ENCODE data around the gene PLD3. TPM values are rescaled to one million over a fixed set of nuclear protein-coding genes. Genes with fewer than 3 reads are reported as not detected.

PLD3 gene
- polyA plus RNA-seq, 3 donors from 2014 or later: 60.8 to 94.9 (median 63.7) TPM

DNA sequence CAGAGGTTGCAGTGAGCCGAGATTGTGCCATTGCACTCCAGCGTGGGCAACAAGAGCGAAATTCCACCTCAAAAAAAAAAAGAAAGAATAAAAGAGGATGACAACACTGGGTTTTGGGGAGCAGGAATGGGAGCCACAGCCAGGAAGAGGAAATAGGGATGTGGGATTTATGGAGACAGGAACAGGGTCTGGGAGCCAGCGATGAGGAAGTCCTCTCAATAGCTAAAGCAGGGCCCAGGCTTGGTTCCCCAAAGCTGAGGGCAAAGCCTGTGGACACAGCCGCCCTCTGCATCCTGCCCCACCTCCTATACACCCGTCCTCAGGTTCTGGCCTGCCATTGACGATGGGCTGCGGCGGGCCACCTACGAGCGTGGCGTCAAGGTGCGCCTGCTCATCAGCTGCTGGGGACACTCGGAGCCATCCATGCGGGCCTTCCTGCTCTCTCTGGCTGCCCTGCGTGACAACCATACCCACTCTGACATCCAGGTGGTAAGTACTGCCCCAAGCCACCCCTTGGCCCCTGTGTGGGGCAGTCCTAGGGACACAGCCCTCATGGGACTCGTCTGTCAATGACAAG, 27.9 kb downstream of the PLD3 start:
- peaks cover 0 to 2% (median 2%) of the 10 kb centered on the region in 3 donors for H3K27me3 Mint-ChIP-seq (ENCODE audit: low read depth in 3 of 3)
- peaks cover 0 to 2% (median 0%) of the 10 kb centered on the region in 6 donors for H3K9me3 Mint-ChIP-seq
- H3K27ac Mint-ChIP-seq: no peak overlapping the region
- no peak overlapping the region for H3K4me3 Mint-ChIP-seq
- no peak for DNase-seq
- H3K4me1 Mint-ChIP-seq: no peaks in the 10 kb centered on the region
- H3K36me3 Mint-ChIP-seq: peaks cover 0 to 17% (median 1%) of the 10 kb centered on the region in 3 donors

DNA sequence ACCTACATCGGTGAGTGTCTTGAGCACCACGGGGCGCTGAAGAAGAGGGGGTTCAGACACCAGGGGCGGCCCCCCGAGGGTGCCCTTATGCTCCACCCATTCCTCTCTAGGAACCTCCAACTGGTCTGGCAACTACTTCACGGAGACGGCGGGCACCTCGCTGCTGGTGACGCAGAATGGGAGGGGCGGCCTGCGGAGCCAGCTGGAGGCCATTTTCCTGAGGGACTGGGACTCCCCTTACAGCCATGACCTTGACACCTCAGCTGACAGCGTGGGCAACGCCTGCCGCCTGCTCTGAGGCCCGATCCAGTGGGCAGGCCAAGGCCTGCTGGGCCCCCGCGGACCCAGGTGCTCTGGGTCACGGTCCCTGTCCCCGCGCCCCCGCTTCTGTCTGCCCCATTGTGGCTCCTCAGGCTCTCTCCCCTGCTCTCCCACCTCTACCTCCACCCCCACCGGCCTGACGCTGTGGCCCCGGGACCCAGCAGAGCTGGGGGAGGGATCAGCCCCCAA, 29.4 kb downstream of the PLD3 start:
- no peak for DNase-seq
- no peaks in the 10 kb centered on the region for H3K4me1 Mint-ChIP-seq
- peaks cover 0 to 5% (median 2%) of the 10 kb centered on the region in 3 donors for H3K27me3 Mint-ChIP-seq (ENCODE audit: low read depth in 3 of 3)
- no peak overlapping the region for H3K27ac Mint-ChIP-seq
- H3K4me3 Mint-ChIP-seq: no peak overlapping the region
- peaks cover 0 to 2% (median 0%) of the 10 kb centered on the region in 6 donors for H3K9me3 Mint-ChIP-seq
- peaks cover 0 to 10% (median 3%) of the 10 kb centered on the region in 3 donors for H3K36me3 Mint-ChIP-seq

DNA sequence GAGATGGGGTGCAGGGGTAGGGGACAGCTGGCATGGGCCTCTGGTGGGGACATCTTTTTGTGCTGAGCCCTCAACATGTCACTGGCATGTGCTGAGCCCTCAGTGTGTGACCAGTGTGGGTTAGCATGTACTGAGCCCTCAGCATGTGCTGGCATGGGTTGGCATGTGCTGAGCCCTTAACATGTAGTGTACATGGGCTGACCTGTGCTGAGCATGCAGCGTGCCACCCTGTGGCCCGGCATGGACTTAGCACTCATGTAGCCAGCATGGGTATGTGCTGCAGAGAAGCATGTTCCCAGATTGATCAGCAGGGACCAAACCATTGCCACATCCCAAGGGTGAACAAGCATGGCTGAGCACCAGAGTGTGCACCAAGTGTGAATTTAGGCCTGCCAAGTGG, 30.0 kb downstream of the PLD3 start:
- Mint-ChIP-seq H3K4me3 (no peak overlapping the region), H3K36me3 (peaks cover 0 to 9% (median 3%) of the 10 kb centered on the region in 3 donors), H3K27me3 (ENCODE audit: low read depth in 3 of 3) (peaks cover 0 to 5% (median 2%) of the 10 kb centered on the region in 3 donors), H3K9me3 (peaks cover 0 to 2% (median 0%) of the 10 kb centered on the region in 6 donors), H3K27ac (peak overlapping the region in 1 of 6 donors; percentile 30), H3K4me1 (no peaks in the 10 kb centered on the region)
- no peak for DNase-seq

DNA sequence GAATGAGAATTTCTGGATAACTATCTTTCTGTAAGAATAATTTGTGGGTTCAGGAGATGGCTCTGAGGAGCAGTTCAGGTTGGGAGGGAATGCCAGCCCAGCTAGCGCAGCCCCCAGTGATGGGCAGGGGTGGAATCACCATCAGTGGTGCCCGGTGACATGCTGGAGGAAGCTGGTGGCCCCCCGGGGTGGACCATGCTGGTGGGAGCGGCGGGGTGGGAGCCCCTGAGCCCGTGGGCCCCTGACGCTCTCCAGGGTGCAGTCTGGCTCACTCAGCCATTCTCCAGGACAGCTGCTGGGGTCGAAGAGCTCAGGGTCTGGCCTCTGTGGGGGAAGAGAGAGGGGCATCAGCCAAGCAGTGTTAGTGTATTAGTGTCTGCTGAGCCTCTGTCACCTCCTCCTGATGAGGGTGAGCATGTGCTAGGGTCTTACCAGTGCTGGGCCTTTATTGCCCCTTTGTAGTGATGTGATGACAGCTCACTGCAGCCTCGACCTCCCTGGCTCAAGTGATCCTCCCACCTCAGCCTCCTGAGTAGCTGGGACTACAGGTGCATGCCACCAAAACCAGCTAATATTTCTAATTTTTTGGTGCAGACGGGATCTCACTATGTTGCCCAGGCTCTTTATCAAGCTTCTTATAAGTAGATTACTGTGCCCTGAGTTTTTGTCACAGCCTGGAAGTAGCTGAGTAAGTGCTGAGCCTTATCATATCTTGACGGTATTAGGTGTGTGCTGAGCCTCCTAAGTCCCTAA, 31.1 kb downstream of the PLD3 start:
- Mint-ChIP-seq H3K27me3 (ENCODE audit: low read depth in 3 of 3) (peaks cover 0 to 5% (median 2%) of the 10 kb centered on the region in 3 donors), H3K9me3 (peaks cover 0 to 2% (median 0%) of the 10 kb centered on the region in 6 donors), H3K4me1 (no peaks in the 10 kb centered on the region), H3K27ac (no peak overlapping the region), H3K4me3 (no peak overlapping the region), H3K36me3 (peaks cover 0 to 6% (median 3%) of the 10 kb centered on the region in 3 donors)
- DNase-seq: no peak

DNA sequence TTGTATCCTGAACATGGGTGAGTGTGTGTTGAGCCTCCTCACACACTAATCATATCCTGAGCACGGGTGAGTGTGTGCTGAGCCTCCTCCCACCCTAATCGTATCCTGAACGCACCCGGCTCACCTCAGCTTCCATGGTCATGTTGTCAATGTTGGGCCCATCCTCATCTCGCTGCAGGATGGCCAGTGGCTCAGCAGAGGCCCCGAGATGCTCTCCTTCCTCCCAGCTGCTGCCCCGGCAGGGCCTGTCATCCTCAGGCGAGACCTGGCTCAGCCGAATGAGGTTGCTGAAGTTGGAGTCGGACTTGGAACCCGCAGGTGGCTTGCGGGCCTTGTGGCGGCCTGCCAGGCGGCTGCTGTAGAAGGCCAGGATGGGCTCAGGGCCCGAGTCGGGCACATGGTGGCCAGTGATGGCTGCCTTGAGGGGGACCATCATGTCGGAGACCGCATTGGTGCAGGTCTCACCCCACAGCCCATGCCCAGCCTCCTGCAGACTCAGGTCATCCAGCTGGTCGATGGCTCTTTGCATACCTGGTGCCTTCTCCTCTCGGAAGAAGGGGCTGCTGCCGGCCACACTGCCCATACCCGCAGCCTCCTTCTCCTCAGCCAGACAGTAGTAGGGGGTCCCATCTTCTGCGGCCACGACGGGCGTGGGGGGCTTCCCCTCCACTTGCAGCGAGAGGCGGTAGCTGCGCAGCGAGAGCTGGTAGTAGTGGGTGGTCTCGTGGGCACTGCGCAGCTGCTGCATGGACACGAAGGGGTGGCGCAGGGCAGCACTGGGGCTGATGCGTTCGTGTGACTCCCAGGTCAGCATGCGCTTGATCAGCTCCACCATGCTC, 31.9 kb downstream of the PLD3 start:
- DNase-seq: no peak
- H3K9me3 Mint-ChIP-seq: peaks cover 0 to 2% (median 0%) of the 10 kb centered on the region in 6 donors
- no peak overlapping the region for H3K4me3 Mint-ChIP-seq
- peaks cover 0 to 4% (median 3%) of the 10 kb centered on the region in 3 donors for H3K36me3 Mint-ChIP-seq
- peaks cover 0 to 5% (median 0%) of the 10 kb centered on the region in 3 donors for H3K27me3 Mint-ChIP-seq (ENCODE audit: low read depth in 3 of 3)
- H3K4me1 Mint-ChIP-seq: no peaks in the 10 kb centered on the region
- H3K27ac Mint-ChIP-seq: no peak overlapping the region

DNA sequence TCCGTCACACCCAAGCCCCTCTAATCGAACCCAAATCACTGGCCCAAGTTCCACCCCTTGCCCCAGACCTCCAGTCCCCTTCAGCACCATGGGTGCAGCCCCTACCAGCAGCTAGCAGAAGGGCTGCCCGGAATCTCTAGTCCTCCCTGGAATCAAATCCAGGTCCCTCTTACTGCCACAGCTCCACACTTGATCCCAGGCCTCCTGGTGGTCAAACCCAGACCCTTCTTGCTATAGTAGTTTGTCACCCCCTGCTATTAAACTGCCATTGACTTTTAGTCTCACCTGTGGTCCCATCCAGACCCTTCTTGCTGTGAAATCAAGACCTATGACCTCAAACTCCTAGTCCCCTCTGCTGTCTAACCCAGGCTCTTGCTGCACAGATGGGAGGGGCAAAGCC, 32.8 kb downstream of the PLD3 start:
- H3K27ac Mint-ChIP-seq: no peak overlapping the region
- H3K4me3 Mint-ChIP-seq: no peak overlapping the region
- peaks cover 0 to 4% (median 3%) of the 10 kb centered on the region in 3 donors for H3K36me3 Mint-ChIP-seq
- DNase-seq: no peak
- no peaks in the 10 kb centered on the region for H3K9me3 Mint-ChIP-seq
- H3K4me1 Mint-ChIP-seq: no peaks in the 10 kb centered on the region
- peaks cover 0 to 5% (median 3%) of the 10 kb centered on the region in 3 donors for H3K27me3 Mint-ChIP-seq (ENCODE audit: low read depth in 3 of 3)

DNA sequence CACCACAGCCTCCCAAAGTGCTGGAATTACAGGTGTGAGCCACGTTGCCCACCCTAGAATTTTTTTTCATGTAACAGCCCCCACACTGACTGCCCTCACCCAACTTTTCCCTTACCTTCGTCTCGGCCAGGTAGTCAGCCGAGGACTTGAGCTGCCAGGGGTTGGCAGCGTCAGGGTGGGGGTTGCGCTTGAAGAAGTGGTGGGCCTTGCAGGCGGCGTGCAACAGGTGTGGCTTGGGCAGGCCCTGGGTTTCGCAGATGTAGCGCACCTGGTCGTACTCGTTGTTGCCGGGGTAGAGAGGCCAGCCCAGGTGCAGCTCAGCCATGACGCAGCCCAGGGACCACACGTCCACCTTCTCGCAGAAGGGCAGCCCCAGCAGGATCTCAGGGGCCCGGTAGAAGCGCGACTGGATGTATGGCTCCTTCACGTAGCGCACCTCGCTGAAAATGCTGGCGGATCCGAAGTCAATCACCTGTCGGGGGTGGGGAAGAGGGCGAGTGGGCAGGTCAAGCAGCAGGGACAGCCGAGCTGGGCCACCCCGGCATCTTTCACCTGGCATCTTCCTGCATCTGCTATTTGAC, 35.3 kb downstream of the PLD3 start:
- H3K27me3 Mint-ChIP-seq (ENCODE audit: low read depth in 3 of 3): peaks cover 0 to 9% (median 5%) of the 10 kb centered on the region in 3 donors
- no peak overlapping the region for H3K27ac Mint-ChIP-seq
- DNase-seq: no peak
- no peak overlapping the region for H3K4me3 Mint-ChIP-seq
- H3K9me3 Mint-ChIP-seq: no peaks in the 10 kb centered on the region
- no peaks in the 10 kb centered on the region for H3K4me1 Mint-ChIP-seq
- H3K36me3 Mint-ChIP-seq: peaks cover 0 to 3% (median 0%) of the 10 kb centered on the region in 3 donors

DNA sequence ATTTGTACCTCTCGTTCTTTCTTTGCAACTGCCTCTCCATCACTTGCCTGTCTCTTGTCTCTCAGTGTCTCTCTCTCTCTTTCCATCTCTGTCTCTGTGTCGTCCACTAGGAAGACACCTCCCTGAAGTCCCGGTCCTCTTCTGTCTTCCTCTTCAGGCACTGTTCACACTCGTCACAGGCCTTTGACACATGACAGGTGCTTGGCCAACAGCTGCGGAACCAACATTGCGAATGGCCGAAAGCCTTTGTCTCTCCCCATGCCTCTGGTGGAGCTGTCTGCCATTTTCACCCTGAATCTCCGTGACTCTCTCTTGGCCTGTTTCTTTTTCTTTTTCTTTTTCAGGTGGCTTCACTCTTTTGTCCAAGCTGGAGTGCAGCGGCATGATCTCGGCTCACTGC, 38.7 kb downstream of the PLD3 start:
- H3K9me3 Mint-ChIP-seq: no peaks in the 10 kb centered on the region
- no peaks in the 10 kb centered on the region for H3K36me3 Mint-ChIP-seq
- no peaks in the 10 kb centered on the region for H3K4me1 Mint-ChIP-seq
- H3K27ac Mint-ChIP-seq: peak overlapping the region in 1 of 6 donors; percentile 63
- H3K4me3 Mint-ChIP-seq: no peak overlapping the region
- no peak for DNase-seq
- H3K27me3 Mint-ChIP-seq (ENCODE audit: low read depth in 3 of 3): peaks cover 0 to 9% (median 5%) of the 10 kb centered on the region in 3 donors

DNA sequence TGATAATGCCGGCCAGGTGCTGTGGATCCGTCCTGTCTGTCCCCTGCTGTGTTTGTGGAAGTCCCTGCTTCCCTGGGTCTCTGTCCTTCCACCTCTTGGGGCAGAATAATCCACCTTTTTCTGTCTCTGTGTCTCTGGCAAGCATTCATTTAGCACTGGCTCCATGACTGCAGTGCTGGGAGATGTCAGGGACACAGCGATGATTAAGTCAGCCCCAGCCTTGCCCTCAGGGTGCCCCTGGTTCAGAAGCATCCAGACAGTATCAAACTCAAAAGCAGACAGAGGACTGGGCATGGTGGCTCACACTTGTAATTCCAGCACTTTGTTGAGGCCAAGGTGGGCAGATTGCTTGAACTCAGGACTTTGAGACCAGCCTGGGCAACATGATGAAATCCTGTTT, 40.0 kb downstream of the PLD3 start:
- no peak for DNase-seq
- no peaks in the 10 kb centered on the region for H3K4me1 Mint-ChIP-seq
- no peaks in the 10 kb centered on the region for H3K9me3 Mint-ChIP-seq
- H3K27ac Mint-ChIP-seq: no peak overlapping the region
- no peaks in the 10 kb centered on the region for H3K36me3 Mint-ChIP-seq
- H3K27me3 Mint-ChIP-seq (ENCODE audit: low read depth in 3 of 3): peaks cover 0 to 9% (median 2%) of the 10 kb centered on the region in 3 donors
- no peak overlapping the region for H3K4me3 Mint-ChIP-seq

DNA sequence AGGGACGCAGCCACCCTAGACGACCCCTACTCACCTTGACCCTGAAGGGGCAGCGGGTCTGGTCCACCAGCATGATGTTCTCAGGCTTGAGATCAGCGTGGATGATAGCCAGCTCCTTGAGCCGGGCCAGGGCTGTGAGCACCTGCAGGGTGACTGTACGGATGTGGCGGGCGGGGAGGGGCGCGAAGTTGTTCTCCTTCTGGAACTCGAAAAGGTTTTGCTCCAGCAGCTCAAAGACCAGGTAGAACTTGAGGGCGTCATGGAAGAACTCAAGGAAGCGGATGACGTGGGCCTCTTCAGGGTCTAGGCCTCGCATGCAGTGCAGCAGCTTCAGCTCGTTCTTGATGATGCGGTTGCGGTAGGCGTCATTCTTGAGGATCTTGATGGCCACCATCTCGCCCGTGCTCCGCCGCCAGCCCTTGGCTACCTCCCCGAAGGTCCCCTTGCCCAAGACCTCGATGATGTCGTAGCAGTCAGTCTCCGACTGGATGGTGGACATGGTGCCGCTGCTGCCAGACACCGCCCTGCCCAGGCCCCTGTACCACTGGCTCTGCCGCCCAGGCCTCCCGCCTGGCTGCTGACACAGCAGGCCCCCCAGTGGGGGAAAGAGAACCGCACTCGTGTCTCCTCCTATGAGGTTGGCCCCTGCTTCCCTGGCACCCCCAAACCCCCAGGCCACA, 41.0 kb downstream of the PLD3 start:
- H3K4me1 Mint-ChIP-seq: no peaks in the 10 kb centered on the region
- peaks cover 0 to 9% (median 3%) of the 10 kb centered on the region in 3 donors for H3K27me3 Mint-ChIP-seq (ENCODE audit: low read depth in 3 of 3)
- H3K9me3 Mint-ChIP-seq: no peaks in the 10 kb centered on the region
- no peak overlapping the region for H3K27ac Mint-ChIP-seq
- no peak for DNase-seq
- H3K4me3 Mint-ChIP-seq: no peak overlapping the region
- H3K36me3 Mint-ChIP-seq: no peaks in the 10 kb centered on the region

DNA sequence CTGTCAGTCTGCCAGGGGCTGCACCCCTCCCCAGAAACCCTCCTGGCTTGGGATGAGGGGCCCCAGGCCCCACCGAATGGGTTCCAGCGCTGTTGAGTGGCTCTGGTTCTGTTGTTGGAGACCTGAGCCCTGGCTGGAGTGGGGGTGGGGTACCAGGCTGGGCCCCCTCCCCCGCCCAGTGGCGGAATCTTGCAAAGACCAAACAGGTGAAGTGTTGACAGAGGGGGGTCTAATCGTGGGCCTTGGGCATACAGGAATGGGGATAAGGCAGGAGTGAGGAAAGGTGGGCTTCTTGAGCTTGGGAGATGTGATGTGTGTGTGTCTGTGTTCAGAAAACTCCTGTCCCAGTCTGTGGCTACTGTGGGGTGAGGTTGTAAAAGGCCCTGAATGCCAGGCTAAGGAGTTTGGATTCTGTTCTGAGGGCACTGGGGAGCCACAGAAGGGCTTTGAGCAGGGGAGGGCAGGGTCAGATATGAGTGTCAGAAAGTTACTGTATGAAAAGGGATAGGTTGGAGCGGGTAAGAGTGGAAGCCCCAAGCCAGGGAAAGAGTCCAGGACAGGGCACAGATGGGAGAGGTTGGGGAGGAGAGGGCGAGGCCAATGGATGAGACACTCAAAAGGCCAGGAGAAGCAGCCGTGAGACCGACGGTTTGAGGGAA, 41.7 kb downstream of the PLD3 start, which contains the start of gene HIPK4:
Gene HIPK4 (minus strand): TSS at position 98 of the 659 bp plus-strand sequence. CDS start 279 bp downstream, outside the sequence.
- H3K4me3 Mint-ChIP-seq: no peak within 1 kb of the TSS
- no peaks in the 10 kb centered on the region for H3K36me3 Mint-ChIP-seq

DNA sequence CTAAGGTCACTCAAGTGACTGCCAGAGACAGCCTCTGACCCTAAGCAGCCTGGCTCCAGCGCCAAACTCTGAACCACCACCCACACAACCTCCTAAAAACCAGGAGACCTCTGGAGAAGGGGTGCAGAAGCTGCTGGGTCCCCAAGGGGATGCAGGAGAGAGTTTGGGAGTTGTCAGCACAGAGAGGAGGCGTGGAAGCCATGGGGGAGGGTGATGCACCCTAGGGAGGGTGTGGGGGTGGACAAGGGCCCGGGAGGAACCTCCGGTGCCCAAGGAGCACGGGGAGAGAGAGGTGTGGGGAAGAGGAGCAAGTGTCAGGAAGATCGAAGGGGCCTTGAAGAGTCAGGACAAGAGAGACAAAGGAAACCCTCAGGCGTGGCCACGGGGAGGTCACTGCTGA, 43.6 kb downstream of the PLD3 start:
- peaks cover 0 to 2% (median 1%) of the 10 kb centered on the region in 3 donors for H3K27me3 Mint-ChIP-seq (ENCODE audit: low read depth in 3 of 3)
- no peaks in the 10 kb centered on the region for H3K4me1 Mint-ChIP-seq
- no peak for DNase-seq
- H3K9me3 Mint-ChIP-seq: no peaks in the 10 kb centered on the region
- H3K27ac Mint-ChIP-seq: no peak overlapping the region
- no peaks in the 10 kb centered on the region for H3K36me3 Mint-ChIP-seq
- no peak overlapping the region for H3K4me3 Mint-ChIP-seq

More for the DNA sequence above, 41.7 kb downstream of the PLD3 start, which contains the start of gene HIPK4:
- Mint-ChIP-seq H3K4me1 (no peaks in the 10 kb centered on the region), H3K9me3 (no peaks in the 10 kb centered on the region), H3K27me3 (ENCODE audit: low read depth in 3 of 3) (peaks cover 0 to 9% (median 3%) of the 10 kb centered on the region in 3 donors), H3K27ac (peak within 1 kb of the TSS in 1 of 6 donors; percentile 24)
- DNase-seq: no peak

Data from immature natural killer cell (primary cell).